AG09319 (cell line): Measurements from ENCODE around the gene FAM221A.

ENCODE experiments used
- DNase-seq: peaks from one replicate; pipeline ENCODE4 v3.0.0-alpha.2; 2010; ENCODE audit warnings: low read depth; ENCODE audit errors: extremely low read depth
- CTCF ChIP-seq: IDR thresholded peaks from 2 replicates; pipeline ENCODE4 v1.5.1; 2011; ENCODE audit warnings: low read depth, mild to moderate bottlenecking, inconsistent platforms, low read length, moderate library complexity

FAM221A gene

GRCh38 chr7:23746629-23747028 is 66.6 kb downstream of the FAM221A start:
- no peak for TF ChIP-seq CTCF
- DNase-seq = no peak

- no peak for DNase-seq
- TF ChIP-seq CTCF = no peak
Measured at GRCh38 chr7:23751852-23752251, 71.9 kb downstream of the FAM221A start.
